H1 (cell line): ENCODE measurements around the gene INPP4B. TPM values are rescaled to one million over a fixed set of nuclear protein-coding genes. Genes with fewer than 3 reads are reported as not detected.

Experiments
- CTCF ChIA-PET: fragments of 300-600 bp; sonication (Branson Sonifier 250); formaldehyde crosslinking; loops from one replicate; lab custom pipeline; 2021; ENCODE audit not compliant: partially characterized antibody; lab: Charles Lee
- POLR2A ChIA-PET: fragments of 300-600 bp; sonication (Branson Sonifier 250); formaldehyde crosslinking; loops from one replicate; lab custom pipeline; 2021; ENCODE audit warnings: inconsistent platforms; ENCODE audit not compliant: partially characterized antibody; lab: Charles Lee
- DNase-seq, 2 experiments: peaks; one replicate each; pipeline versions ENCODE4 v3.0.0 to v3.0.0-alpha.2; 2010 to 2022; ENCODE audit warnings: low spot score in 2 of 2, low read depth in 1 of 2, mixed read lengths in 1 of 2
- FAIRE-seq: peaks from 2 replicates; lab custom pipeline; 2011; peaks lifted over from hg19 to GRCh38; lab: Jason Lieb, UNC
- H2AFZ ChIP-seq: 2 replicates; pipeline ENCODE4 v1.8.1; 2012; ENCODE audit warnings: low read length, inconsistent platforms
- H2AK5ac ChIP-seq: 2 replicates; pipeline ENCODE4 v1.6.1; 2013; ENCODE audit warnings: low read depth, low read length
- H2BK120ac ChIP-seq: replicated peaks from 2 replicates; pipeline ENCODE3; 2013; ENCODE audit warnings: low read depth, low read length, inconsistent platforms
- H2BK12ac ChIP-seq: 2 replicates; pipeline ENCODE4 v1.6.1; 2013; ENCODE audit warnings: low read depth, low read length
- H2BK15ac ChIP-seq: 2 replicates; pipeline ENCODE4 v1.6.1; 2013; ENCODE audit warnings: low read length
- H2BK20ac ChIP-seq: 2 replicates; pipeline ENCODE4 v1.6.1; 2013; ENCODE audit warnings: low read length
- H2BK5ac ChIP-seq: 2 replicates; pipeline ENCODE4 v1.6.1; 2013; ENCODE audit warnings: low read depth, low read length
- H3K14ac ChIP-seq: 2 replicates; pipeline ENCODE4 v1.6.1; 2013; ENCODE audit warnings: inconsistent platforms; ENCODE audit not compliant: insufficient read length
- H3K18ac ChIP-seq: 2 replicates; pipeline ENCODE4 v1.6.1; 2013; ENCODE audit warnings: low read length; ENCODE audit errors: extremely low read depth
- H3K23ac ChIP-seq: 2 replicates; pipeline ENCODE4 v1.6.1; 2013; ENCODE audit warnings: inconsistent platforms; ENCODE audit not compliant: insufficient read length
- H3K23me2 ChIP-seq: 2 replicates; pipeline ENCODE4 v1.6.1; 2013; ENCODE audit warnings: low read depth, low read length
- H3K27ac ChIP-seq: 2 replicates; pipeline ENCODE4 v1.6.1; 2011; ENCODE audit warnings: low read depth, low read length, inconsistent platforms
- H3K27me3 ChIP-seq, 4 experiments: replicated peaks in 1 of 4; 1 replicate in 1 of 4; 2 replicates in 3 of 4; pipeline versions ENCODE4 v1.6.1 to v1.8.1; 2011 to 2013; ENCODE audit warnings: low read length in 3 of 4, mild to moderate bottlenecking in 3 of 4, inconsistent platforms in 2 of 4, mixed read lengths in 2 of 4, moderate library complexity in 1 of 4; ENCODE audit not compliant: control insufficient read depth in 3 of 4, insufficient read depth in 3 of 4; ENCODE audit errors: extremely low read depth in 1 of 4
- H3K36me3 ChIP-seq, 4 experiments: 2 replicates each; pipeline versions ENCODE4 v1.6.1 to v1.8.1; 2011 to 2013; ENCODE audit warnings: mild to moderate bottlenecking in 4 of 4, low read length in 3 of 4, moderate library complexity in 2 of 4, control low read depth in 1 of 4, inconsistent platforms in 1 of 4; ENCODE audit not compliant: insufficient read depth in 4 of 4, control insufficient read depth in 2 of 4
- H3K4ac ChIP-seq: replicated peaks from 2 replicates; pipeline ENCODE3; 2013; ENCODE audit warnings: low read length, low read depth, mixed read lengths, inconsistent platforms; ENCODE audit not compliant: insufficient read length
- H3K4me1 ChIP-seq, 4 experiments: replicated peaks in 1 of 4; 1 replicate in 1 of 4; 2 replicates in 3 of 4; pipeline versions ENCODE4 v1.6.1 to v1.8.1; 2011 to 2013; ENCODE audit warnings: low read length in 3 of 4, inconsistent platforms in 2 of 4, mixed read lengths in 1 of 4; ENCODE audit not compliant: insufficient read depth in 4 of 4, control insufficient read depth in 3 of 4
- H3K4me2 ChIP-seq, 2 experiments: 2 replicates each; pipeline versions ENCODE4 v1.6.1 to v1.8.1; 2011 to 2013; ENCODE audit warnings: low read depth in 2 of 2, low read length in 2 of 2, control low read depth in 1 of 2, inconsistent platforms in 1 of 2, mild to moderate bottlenecking in 1 of 2; ENCODE audit not compliant: insufficient read depth in 1 of 2
- H3K4me3 ChIP-seq, 4 experiments: fragments of 200-600, 300-600 bp in 1 of 4; sonication (generic), shearing (Covaris generic), sonication (Bioruptor Twin) in 1 of 4; 2 replicates each; pipeline versions ENCODE4 v1.5.1 to v1.8.1; 2011 to 2016; ENCODE audit warnings: low read length in 4 of 4, low read depth in 3 of 4, control low read depth in 2 of 4, inconsistent platforms in 2 of 4, mild to moderate bottlenecking in 2 of 4, mixed read lengths in 1 of 4, moderate library complexity in 1 of 4; ENCODE audit not compliant: insufficient read depth in 2 of 4; ENCODE audit errors: extremely low read depth in 1 of 4
- H3K56ac ChIP-seq: replicated peaks from 2 replicates; pipeline ENCODE3; 2013; ENCODE audit warnings: low read depth, mild to moderate bottlenecking, mixed read lengths, low read length, inconsistent platforms; ENCODE audit not compliant: insufficient read length
- H3K79me1 ChIP-seq: 2 replicates; pipeline ENCODE4 v1.6.1; 2013; ENCODE audit warnings: low read depth, low read length, control low read depth
- H3K79me2 ChIP-seq, 2 experiments: 2 replicates each; pipeline versions ENCODE4 v1.6.1 to v1.8.1; 2012 to 2013; ENCODE audit warnings: low read length in 2 of 2, mild to moderate bottlenecking in 2 of 2, inconsistent platforms in 1 of 2; ENCODE audit not compliant: insufficient read depth in 2 of 2, control insufficient read depth in 1 of 2
- H3K9ac ChIP-seq, 4 experiments: replicated peaks in 1 of 4; 1 replicate in 1 of 4; 2 replicates in 3 of 4; pipeline versions ENCODE4 v1.6.1 to v1.8.1; 2011 to 2013; ENCODE audit warnings: low read depth in 3 of 4, low read length in 3 of 4, control low read depth in 2 of 4, mild to moderate bottlenecking in 2 of 4, moderate library complexity in 2 of 4, inconsistent platforms in 1 of 4; ENCODE audit errors: extremely low read depth in 1 of 4
- H3K9me3 ChIP-seq, 2 experiments: 2 replicates each; pipeline versions ENCODE4 v1.6.1 to v1.8.1; 2012 to 2013; ENCODE audit warnings: mild to moderate bottlenecking in 2 of 2, moderate library complexity in 2 of 2, control low read depth in 1 of 2, inconsistent platforms in 1 of 2, low read depth in 1 of 2, low read length in 1 of 2, mixed read lengths in 1 of 2; ENCODE audit not compliant: insufficient read depth in 2 of 2
- H4K20me1 ChIP-seq, 2 experiments: replicated peaks in 1 of 2; 2 replicates each; pipeline versions ENCODE3 to v1.8.1; 2011 to 2013; ENCODE audit warnings: inconsistent platforms in 2 of 2, low read length in 2 of 2, mild to moderate bottlenecking in 1 of 2; ENCODE audit not compliant: insufficient read depth in 2 of 2, control insufficient read depth in 1 of 2
- H4K5ac ChIP-seq: 2 replicates; pipeline ENCODE4 v1.6.1; 2013; ENCODE audit warnings: low read length, low read depth, mixed read lengths, inconsistent platforms; ENCODE audit not compliant: insufficient read length
- H4K8ac ChIP-seq: 2 replicates; pipeline ENCODE4 v1.8.0; 2013; ENCODE audit warnings: mild to moderate bottlenecking, moderate library complexity, low read length, inconsistent platforms; ENCODE audit not compliant: insufficient read depth; ENCODE audit errors: extremely low read depth
- H4K91ac ChIP-seq: replicated peaks from 2 replicates; pipeline ENCODE3; 2013; ENCODE audit warnings: low read length, mixed read lengths, inconsistent platforms; ENCODE audit not compliant: insufficient read length
- CTBP2 ChIP-seq: IDR thresholded peaks from 2 replicates; pipeline ENCODE4 v1.7.0; 2011; ENCODE audit warnings: borderline replicate concordance, mild to moderate bottlenecking, moderate library complexity, mixed read lengths, low read length; ENCODE audit not compliant: insufficient read depth, insufficient read length
- EP300 ChIP-seq, 2 experiments: IDR thresholded peaks; 1 replicate in 1 of 2; 2 replicates in 1 of 2; pipeline ENCODE4 v1.6.1; 2011 to 2012; ENCODE audit warnings: low read depth in 2 of 2, low read length in 2 of 2, mild to moderate bottlenecking in 2 of 2, borderline replicate concordance in 1 of 2, inconsistent platforms in 1 of 2, moderate library complexity in 1 of 2
- EZH2 ChIP-seq: fragments of 200-600 bp; sonication (generic); IDR thresholded peaks from 2 replicates; pipeline ENCODE4 v1.7.1; 2012; ENCODE audit warnings: low read depth, mild to moderate bottlenecking, moderate library complexity, low read length, inconsistent platforms; ENCODE audit not compliant: severe bottlenecking
- GTF2F1 ChIP-seq: IDR thresholded peaks from 2 replicates; pipeline ENCODE4 v1.6.1; 2012; ENCODE audit warnings: low read depth, low read length, improper control_type of control experiment, borderline replicate concordance
- HDAC6 ChIP-seq: IDR thresholded peaks from one replicate; pipeline ENCODE4 v1.7.1; 2012; ENCODE audit warnings: low read depth, mild to moderate bottlenecking, inconsistent platforms, low read length, moderate library complexity
- JUND ChIP-seq: IDR thresholded peaks from 2 replicates; pipeline ENCODE4 v1.6.1; 2011; ENCODE audit warnings: mild to moderate bottlenecking, improper control_type of control experiment, low read length
- KDM1A ChIP-seq: fragments of 200-600, 300-600 bp; sonication (generic); IDR thresholded peaks from 2 replicates; pipeline ENCODE4 v1.7.1; 2016; ENCODE audit warnings: mild to moderate bottlenecking, low read length, borderline replicate concordance
- POLR2A ChIP-seq, 2 experiments: IDR thresholded peaks; 1 replicate in 1 of 2; 2 replicates in 1 of 2; pipeline ENCODE4 v1.6.1; 2011; ENCODE audit warnings: low read depth in 2 of 2, low read length in 2 of 2, mild to moderate bottlenecking in 2 of 2; ENCODE audit errors: control extremely low read depth in 1 of 2
- POLR2AphosphoS5 ChIP-seq: IDR thresholded peaks from 2 replicates; pipeline ENCODE4 v1.6.1; 2011; ENCODE audit warnings: low read depth, low read length
- RFX5 ChIP-seq: IDR thresholded peaks from 2 replicates; pipeline ENCODE4 v1.6.1; 2011; ENCODE audit warnings: low read depth, low read length, improper control_type of control experiment, borderline replicate concordance
- SP1 ChIP-seq: IDR thresholded peaks from 2 replicates; pipeline ENCODE4 v1.6.1; 2011; ENCODE audit warnings: low read depth, low read length
- SRF ChIP-seq: IDR thresholded peaks from 2 replicates; pipeline ENCODE4 v1.6.1; 2011; ENCODE audit warnings: mild to moderate bottlenecking, low read depth, low read length, moderate library complexity
- SUZ12 ChIP-seq: fragments of 200-600 bp; sonication (generic); IDR thresholded peaks from 2 replicates; pipeline ENCODE4 v1.6.1; 2012; ENCODE audit warnings: mild to moderate bottlenecking, inconsistent platforms, low read length, moderate library complexity, mixed read lengths
- YY1 ChIP-seq: IDR thresholded peaks from 2 replicates; pipeline ENCODE4 v1.6.1; 2011; ENCODE audit warnings: low read depth, mild to moderate bottlenecking, low read length
- ZNF274 ChIP-seq: IDR thresholded peaks from 2 replicates; pipeline ENCODE4 v1.7.0; 2012; ENCODE audit warnings: low read length, borderline replicate concordance; ENCODE audit errors: extremely low read depth
- WGBS, 2 experiments: shearing (Covaris generic) in 1 of 2; methylation state at CpG; one replicate each; pipeline versions ENCODE4 v1.1.6 to v1.1.7; 2013 to 2015; ENCODE audit warnings: low lambda C conversion rate in 2 of 2, mixed read lengths in 2 of 2, inconsistent platforms in 1 of 2, low coverage in 1 of 2, missing lambda C conversion rate in 1 of 2; ENCODE audit not compliant: insufficient replicate concordance in 2 of 2, insufficient coverage in 1 of 2, insufficient read length in 1 of 2; ENCODE audit errors: extremely low coverage in 1 of 2, missing lambda C conversion rate in 1 of 2; 5-methylcytosine and 5-hydroxymethylcytosine counted together
- polyA plus RNA-seq, 7 experiments: library from polyadenylated mRNA; depleted of rRNA in 3 of 7; stranded (reverse) in 5 of 7; unstranded in 2 of 7; fragments of >200 nt in 5 of 7; fragments of 200-250 nt in 2 of 7; gene quantifications; 1 replicate in 5 of 7; 2 replicates in 1 of 7; 4 replicates in 1 of 7; pipeline versions ENCODE4 v1.2.1 to v1.2.3, GENCODE V29; 2011 to 2013; ENCODE audit warnings: missing spikeins in 2 of 7, mixed read lengths in 2 of 7
- total RNA-seq: library from RNA; stranded (reverse); fragmentation: NEBNext Ultra II Directional; extraction: Animal tissue kit (Norgen Biotek cat#: 25700); gene quantifications from 2 replicates; pipeline ENCODE4 v1.2.1, GENCODE V29; 2021

INPP4B gene
- total and polyA plus RNA-seq, 2 of the 8 experiments (the other 6 are each of a cell fraction or from before 2014, with no cell fraction given): 0.11 to 0.54 TPM

GRCh38 chr4:142150483-142150882 lies 695.6 kb downstream of the INPP4B start:
- Histone ChIP-seq H3K36me3 (no peaks in the 10 kb centered on the region), H3K79me2 (no peaks in the 10 kb centered on the region), H4K5ac (no peak overlapping the region), H4K8ac (no peak overlapping the region), H2BK15ac (no peak overlapping the region), H3K18ac (no peak overlapping the region), H2BK5ac (no peak overlapping the region), H3K23ac (no peak overlapping the region), H2BK12ac (no peak overlapping the region), H3K4me1 (no peaks in the 10 kb centered on the region), H3K27me3 (no peaks in the 10 kb centered on the region), H3K9ac (no peak overlapping the region), H3K27ac (no peak overlapping the region), H3K4ac (no peak overlapping the region), H3K56ac (no peak overlapping the region), H4K91ac (no peak overlapping the region), H3K4me3 (no peak overlapping the region), H2AK5ac (no peak overlapping the region), H2AFZ (no peak overlapping the region), H3K14ac (no peak overlapping the region), H3K79me1 (no peaks in the 10 kb centered on the region), H3K9me3 (no peaks in the 10 kb centered on the region), H2BK20ac (no peak overlapping the region), H3K4me2 (no peak overlapping the region), H4K20me1 (no peaks in the 10 kb centered on the region), H3K23me2 (peaks cover 2% of the 10 kb centered on the region; the same call in 1 of the 2 replicates), H2BK120ac (no peak overlapping the region)
- POLR2A ChIA-PET: no interaction called here
- CTCF ChIA-PET: no interaction called here
- no peak for FAIRE-seq
- WGBS, 2 experiments: 93% methylated on average over 3 of the region's 3 CpGs; no CpG with 5 or more reads in 1 of the 2 experiments
- no peak for DNase-seq
- TF ChIP-seq CTBP2 (no peak), POLR2A (IDR thresholded peaks at IDR 0.05; ENCODE audit: control extremely low read depth in 1 of 2, low read depth in 2 of 2, low read length in 2 of 2) (no peak), EZH2 (no peak), RFX5 (no peak), GTF2F1 (no peak), HDAC6 (no peak), POLR2AphosphoS5 (no peak), SRF (no peak), KDM1A (no peak), SUZ12 (no peak), EP300 (IDR thresholded peaks at IDR 0.05; ENCODE audit: borderline replicate concordance in 1 of 2, low read depth in 2 of 2, low read length in 2 of 2) (no peak), ZNF274 (no peak), YY1 (no peak), SP1 (no peak), JUND (no peak)
